Measurements from ENCODE around the gene SULT1C4.
"Not testable (repeated sequence)": the region's sequence is repeated elsewhere in the genome, so short reads cannot be mapped to it uniquely, and the experiment has no call there.

The SULT1C4 gene

DNA sequence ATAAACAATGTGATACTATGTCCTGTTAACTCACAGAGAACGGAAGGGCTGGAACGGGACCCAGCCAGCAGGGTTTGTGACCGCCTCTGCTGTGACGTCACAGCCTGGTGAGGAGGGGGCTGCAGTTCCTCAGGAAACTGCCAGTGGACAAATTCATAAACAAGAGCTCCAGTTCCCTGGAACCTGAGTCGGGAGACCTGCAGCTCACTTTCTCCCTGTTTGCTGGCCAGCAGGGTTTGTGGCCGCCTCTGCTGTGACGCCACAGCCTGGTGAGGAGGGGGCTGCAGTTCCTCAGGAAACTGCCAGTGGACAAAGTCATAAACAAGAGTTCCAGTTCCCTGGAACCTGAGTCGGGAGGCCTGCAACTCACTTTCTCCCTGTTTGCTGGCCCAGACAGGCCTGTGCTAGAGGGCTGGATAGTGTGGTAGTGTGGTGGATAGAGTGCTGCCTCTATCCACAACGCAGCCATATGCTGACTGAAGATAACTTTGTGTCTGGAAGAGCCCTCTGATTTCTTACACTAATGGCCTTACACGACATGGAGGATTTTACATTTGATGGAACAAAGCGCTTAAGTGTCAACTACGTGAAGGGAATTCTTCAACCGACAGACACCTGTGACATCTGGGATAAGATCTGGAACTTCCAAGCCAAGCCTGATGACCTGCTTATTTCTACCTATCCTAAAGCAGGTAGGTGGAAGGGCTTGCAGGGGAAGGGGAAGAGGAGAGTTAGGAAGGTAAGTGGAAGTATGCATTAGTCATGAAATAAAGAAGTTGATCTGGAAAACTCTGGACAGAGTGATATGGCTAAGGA lies at the start of gene SULT1C4:
SULT1C4 (plus strand) TSS at position 140 of the 816 bp plus-strand sequence; CDS start at position 524, 384 bp downstream.
- no peak for DNase-seq

DNA sequence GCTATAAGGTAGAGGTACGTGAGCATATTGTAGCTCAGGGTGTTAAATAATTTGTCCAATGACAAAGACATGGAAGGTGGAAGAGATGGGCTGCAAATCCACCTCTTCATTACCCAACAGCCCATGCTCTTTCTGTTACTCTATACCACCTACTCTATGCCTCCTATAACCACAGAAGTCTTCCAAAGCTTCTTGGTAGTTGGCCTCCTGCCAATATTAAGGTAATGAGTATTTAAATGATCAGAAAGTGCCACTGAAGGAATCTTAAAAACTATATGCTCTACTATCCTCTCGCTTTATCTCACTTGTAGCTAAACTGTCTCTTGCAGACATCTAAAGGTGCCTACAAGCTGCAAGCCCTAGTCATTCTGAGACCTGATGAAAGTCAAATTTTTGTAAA lies 48.0 kb upstream of the SULT1C4 start:
- no peak for DNase-seq

DNA sequence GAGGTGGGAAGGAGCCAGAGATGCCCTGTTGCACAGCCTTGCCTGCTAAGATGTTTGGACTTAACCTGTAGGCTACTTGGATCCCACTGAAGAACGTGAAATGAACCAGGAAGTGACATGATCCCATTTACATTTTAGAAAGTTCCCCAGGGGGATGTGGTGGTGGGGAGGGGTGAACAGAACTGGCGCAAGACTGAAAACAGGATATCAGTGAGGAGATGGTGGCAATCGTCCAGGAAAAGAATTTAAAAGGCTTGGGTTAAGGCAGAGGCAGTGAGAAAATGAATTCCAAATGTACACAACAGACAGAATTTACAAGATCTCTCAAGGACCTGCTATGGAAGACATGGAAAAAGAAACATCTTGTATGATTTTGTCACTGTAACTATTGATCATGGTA lies 46.8 kb upstream of the SULT1C4 start:
- DNase-seq = no peak

DNA sequence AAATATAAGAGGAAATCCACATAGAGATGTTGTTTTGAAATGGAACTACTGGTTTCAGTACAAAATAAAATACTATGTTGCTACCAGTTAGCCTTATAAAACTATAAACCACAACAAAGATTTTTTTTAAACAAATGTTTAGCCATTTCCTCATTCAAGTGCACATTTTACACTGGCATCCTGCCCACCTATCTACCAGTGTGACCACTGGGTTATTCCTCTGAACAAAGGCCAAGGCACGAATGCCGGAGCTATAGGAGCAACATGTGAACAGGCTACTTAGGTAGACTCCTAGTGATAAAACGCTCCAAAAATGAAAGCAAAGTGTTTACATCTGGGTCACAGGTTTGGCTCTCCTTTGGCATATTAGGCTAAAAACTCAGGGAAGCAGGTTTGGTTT lies 31.8 kb upstream of the SULT1C4 start:
- DNase-seq = no peak

DNA sequence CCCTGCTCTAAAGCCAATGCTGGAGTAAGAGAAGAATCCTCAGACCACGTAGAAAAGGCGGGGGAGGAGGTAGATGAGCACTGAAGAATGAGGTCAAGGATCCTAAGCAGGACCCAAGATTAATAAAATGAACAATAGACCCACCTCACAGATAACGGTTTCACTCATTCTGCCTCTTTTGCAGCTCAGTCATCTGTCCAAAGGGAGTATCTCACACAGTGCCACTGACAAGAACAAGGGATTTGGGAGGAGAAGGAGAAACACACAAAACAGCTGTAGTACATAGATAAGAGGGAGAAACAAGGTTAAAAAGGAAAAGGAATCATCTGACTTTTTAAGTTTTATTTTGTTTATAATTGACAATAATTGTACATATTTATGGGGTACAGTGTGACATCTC lies 30.9 kb upstream of the SULT1C4 start:
- no peak for DNase-seq

DNA sequence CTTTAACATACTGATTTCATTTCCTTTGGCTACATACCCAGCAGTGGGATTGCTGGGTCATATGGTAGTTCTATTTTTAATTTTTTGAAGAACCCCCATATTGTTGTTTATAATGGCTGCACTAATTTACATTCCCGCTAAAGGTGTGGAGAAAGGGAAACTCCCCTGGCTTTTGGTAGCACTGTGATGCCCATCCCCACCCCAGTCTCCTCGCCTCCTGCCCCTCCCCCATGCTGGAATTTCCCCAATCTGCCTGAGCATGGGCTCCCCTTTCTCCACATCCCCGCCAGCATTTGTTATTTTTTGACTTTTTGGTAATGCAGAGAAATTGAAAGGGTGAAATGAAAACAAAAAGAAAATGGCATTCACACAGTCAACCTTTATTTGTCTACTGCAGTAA lies 30.0 kb upstream of the SULT1C4 start:
- no peak for DNase-seq

DNA sequence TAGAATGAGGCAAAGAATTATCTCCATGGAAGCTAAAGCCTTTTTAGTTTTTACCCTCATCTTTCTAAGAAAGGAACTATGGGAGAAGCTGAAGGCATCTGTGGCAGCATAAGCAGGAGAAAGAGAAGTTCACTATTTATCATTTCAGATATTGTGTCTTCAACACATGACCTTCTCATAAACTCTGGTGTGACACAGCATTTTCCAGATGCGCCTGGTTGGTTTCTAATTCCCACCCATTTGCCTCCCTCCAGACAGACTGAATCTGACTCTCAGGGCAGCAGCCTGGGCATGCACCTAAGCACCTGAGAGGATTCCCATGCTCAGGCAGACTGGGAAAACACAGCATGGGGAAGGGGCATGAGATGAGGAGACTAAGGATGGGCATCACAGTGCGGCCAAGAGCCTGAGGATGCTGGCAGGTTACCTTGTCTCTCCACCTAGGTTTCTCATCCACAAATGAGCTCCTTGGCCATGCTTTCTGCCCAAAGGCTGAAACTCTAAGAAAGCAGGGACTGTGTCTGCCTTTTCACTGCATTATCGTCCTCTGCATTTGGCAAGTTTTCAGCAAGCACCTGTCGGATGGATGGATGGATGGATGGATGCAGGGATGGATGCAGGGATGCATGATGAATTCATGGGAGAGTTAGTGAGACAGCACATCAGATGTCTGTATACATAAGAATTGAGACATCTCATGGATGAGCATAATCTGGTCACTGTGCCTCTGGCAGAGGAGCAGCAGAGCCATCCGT lies 28.8 kb upstream of the SULT1C4 start:
- DNase-seq = no peak

DNA sequence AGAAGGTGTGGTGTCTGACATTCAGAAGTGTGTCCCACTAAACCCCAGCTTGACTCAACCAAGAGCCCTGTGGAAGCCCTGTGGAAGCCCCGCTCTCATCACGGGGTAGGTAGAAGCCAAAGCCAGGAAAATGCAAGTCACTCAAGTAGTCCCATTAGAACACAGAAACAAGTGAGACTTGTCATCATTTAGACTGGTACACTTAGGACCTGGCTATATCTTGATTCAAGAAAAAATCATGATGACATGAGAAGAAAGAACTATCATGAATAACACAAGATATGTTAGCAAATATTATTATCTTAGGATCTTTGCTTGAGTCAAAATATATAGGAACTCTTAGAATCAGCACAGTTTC lies 28.2 kb upstream of the SULT1C4 start:
- DNase-seq = no peak

DNA sequence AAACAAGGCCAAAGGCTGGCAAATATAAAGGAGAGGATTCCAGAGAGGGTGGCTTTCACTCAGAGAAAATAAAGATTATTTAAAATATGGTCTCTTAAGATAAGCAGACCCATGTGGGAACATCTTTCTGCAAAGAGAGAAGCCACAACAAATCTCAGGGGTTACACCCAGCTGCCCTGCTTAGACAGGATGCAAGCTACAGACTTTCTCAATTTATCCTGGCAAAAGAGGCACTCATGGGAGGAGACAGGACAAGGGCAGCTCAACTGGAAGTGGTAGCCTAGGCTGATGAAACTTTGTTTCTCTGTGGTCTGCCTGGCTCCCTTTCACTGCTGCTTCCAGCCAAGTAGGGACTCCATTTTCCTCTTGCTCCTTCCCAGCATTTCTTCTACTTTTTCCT lies 25.9 kb upstream of the SULT1C4 start:
- DNase-seq = no peak

DNA sequence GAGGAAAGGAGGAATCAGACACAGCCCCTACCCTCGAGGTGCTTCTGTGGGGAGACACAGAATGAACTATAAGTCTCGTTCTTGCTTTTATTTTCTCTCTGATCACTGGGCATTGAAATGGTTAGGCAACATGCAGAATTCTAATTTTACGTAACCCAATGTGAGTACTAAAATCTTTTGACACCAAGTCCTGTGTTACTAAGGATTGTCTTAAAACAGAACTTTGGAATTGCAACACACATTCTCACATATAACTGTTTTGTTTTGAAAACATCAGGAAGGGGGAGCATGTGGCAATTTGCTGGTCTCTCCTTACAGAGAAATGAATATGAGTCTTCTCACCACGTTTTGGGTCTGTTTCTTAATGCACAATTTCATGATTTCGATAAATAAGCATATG lies 23.6 kb upstream of the SULT1C4 start:
- no peak for DNase-seq

DNA sequence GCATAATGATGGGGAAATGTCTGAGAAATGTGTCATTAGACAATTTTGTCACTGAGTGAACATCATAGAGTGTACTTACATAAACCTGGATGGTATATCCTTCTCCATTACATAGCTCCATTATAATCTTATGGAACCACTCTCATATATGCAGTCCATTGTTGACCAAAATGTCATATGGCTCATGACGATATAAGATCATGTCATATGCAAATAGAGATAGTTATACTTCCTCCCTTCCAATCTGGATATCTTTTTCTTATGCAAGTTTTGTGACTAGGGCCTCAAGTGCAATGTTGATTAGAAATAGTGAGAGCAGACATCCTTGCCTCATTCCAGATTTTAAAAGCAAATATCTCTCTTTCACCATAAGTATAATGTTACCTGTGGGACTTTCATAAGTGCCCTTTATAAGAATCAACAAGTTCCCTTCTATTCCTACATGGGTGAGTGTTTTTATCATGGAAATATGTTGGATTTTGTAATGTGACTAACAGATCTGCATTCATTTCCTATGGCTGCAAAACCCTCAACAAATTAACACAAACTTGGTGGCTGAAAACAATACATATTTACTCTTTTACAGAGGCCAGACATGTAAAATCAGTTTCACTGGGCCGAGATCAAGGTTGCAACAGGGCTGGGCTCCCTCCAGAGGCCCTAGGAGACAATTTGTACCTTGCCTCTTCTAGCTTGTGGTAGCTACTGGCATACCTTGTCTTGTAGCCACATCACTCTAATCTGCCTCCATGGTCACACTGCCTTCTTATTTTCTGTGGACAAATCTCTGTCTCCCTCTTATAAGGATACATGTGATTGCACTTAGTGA lies 21.6 kb upstream of the SULT1C4 start:
- no peak for DNase-seq

DNA sequence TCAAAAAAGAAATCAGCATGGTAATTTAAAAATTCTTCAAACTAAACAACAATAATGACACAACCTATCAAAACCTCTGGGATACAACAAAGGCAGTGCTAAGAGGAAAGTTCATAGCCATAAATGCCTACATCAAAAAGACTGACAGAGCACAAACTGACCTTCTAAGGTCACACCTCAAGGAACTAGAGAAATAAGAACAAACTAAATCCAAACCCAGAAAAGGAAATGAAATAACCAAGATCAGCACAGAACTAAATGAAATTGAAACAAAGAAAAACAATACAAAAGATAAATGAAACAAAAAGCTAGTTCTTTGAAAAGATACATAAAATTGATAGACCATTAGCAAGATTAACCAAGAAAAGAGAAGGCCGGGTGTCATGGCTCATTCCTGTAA lies 18.4 kb upstream of the SULT1C4 start:
- not testable (repeated sequence) for DNase-seq

DNA sequence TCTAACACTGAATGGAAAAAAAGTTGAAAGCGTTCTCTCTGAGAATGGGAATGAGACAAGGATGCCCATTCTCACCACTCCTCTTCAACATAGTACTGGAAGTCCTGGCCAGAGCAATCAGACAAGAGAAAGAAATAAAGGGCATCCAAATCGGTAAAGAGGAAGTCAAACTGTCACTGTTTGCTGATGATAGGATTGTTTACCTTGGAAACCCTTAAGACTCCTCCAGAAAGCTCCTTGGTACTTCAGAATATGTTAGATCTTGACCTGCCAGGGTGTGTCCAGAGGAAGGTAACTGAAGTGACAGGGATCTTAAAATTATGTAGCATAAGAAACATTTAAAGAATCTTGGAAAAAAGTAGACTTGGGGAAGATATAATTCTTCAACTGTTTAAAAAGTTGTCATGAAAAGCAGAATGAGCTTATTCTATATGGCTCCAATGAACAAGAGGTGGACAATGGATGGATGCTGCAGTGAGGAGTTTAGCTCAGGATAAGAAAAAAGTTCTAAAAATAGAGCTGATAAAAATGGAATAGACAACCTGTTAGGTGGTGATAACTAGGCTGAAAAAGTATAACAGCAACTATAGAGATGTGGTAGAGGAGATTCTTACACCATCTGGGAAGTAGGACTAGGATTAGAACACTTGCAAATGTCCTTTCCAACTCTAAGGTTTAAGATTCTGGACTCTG lies 16.8 kb upstream of the SULT1C4 start:
- no peak for DNase-seq

DNA sequence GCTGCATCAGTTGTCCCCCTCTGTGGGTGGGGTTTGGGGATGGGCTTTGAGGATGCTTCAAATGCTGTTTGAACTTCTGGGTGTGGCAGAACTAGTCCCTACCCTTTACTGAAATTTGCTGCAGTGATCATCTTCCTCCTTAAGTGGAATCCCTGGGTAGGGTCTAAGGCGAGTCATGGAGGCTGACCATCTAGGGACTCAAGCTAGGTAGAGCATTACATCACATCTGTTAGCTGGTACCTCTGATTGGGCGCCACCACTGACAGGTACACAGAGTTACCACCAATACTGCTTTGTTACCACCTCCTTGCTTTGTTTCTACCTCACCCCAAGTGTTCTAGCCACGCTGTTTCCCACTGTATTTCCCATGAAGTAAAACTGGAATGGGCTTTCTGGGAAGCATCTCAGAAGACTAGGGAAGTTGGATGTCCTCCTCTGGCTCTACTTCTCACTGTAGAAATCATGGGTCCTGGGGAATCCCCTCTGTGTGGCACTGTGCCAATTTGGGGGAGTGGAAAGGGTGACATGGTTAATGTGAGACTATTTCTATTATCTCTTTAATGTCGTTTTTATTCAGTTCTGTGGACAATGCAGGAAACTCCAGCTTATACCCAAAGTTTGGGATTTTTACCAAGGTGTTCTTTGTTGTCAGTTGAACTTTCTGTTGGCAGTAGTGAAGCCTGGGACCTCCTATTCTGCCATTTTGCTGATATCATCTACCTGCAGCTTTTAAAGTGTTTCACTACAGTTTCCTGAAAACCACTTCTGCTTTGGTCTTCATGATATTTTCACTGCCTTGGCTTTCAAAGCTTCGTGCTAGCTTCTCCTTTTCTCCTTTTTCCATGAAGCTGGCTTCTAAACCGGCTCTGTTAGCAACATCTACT lies 14.5 kb upstream of the SULT1C4 start:
- no peak for DNase-seq

DNA sequence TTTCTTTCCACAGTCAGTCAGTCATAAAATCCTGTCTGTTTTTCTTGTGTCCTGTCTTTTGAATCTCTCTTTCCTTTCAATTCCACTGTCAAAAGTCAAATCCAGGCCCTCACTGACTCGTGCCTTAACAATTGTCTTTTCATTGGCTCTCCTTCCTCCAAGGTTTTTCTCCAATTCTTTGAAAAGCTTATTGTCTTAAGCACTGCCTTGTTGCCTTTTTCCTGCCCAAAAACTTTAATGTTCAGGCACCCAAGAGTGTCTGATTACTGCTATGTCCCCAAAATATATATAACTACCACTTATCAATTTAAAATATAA lies 13.9 kb upstream of the SULT1C4 start:
- DNase-seq = no peak

DNA sequence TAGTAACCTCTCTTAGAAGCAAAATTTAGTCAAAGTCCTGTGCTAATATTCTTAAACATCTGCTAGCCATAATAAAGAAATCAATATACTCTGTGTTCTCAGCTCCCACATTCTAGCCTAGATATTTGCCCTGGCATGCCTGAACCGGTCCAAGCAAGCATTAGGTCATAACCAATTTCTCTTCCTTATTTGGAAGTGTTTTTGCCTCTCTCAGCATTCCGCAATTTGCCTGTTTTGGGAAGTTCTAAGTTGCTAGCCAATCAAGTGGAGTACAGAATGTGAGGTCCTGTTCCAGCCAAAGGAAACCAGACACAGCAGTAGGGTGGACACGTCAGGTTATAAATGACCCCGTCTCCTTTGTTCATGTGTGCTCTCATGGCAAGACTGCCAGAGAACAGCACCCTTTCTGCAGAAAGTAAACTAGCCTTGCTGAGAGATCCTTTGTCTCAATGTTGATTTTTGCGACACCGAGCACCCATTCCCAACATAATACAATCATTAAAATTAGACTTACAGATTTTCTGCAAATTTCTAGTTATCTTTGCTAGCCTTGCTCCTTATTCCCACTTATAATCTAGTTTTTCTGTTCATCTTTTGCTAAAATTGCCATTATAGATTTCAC lies 13.0 kb upstream of the SULT1C4 start:
- DNase-seq = no peak

DNA sequence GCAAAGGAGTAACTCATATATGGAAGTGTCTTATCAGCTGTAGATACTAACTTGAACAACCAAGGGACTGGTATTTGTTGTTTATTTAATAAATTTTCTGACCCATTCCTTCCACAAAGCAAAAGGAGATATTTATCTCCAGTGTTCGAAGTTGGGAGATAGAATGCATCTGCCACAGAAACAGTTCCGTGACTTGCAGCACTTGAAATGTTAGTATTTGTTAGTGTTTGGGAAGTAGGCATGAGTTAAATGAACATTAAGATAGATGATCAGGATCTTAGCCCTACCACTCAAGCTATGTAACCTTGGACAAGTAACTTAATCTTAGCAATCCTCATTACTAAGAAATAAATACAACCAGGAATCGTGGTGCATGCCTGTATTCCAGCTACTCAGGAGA lies 12.1 kb upstream of the SULT1C4 start:
- DNase-seq = no peak

DNA sequence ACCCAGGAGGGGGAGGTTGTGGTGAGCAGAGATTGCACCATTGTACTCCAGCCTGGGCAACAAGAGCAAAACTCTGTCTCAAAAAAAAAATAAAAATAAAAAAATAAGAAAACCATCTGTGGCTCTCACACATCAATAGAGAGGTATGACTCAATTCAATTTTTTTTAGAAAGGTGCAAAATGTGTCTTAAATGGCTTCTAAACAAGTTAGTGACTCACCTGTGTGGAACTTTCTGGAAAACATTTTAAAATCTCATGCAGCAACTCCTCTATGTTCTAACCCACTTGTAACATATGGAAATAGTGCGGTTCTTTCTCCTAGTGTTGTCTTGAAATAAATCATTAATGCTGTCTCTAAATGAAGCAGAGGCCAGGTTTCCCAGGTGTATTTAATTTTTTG lies 10.7 kb upstream of the SULT1C4 start:
- no peak for DNase-seq

DNA sequence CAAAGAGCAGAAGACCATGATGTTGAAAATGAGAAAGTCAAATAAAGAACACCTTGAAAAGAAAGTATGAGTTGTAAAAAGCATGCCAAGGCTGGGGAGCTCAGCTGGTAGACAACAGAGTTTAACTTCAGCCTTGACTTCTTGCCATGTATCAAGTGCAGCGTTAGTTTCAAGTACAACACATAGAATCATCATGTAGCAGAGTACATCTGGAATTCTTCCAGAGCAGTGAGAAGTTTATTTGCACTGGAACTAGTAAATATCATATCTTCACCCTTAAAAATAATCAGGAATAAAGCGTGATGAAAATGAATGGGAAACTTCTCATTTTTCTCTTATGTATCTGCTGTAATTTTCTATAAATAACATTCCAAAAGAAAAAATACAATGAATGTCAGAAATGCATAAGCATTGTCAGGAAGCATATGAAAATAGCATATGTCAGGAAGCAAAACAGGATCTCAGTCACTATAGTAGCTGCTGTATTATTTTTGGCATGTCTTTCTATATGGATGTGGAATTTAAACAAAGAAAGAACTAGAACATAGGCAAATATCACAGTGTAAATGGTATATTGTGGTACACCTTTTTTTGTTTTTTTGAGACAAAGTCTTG lies 10.1 kb upstream of the SULT1C4 start:
- DNase-seq = no peak

DNA sequence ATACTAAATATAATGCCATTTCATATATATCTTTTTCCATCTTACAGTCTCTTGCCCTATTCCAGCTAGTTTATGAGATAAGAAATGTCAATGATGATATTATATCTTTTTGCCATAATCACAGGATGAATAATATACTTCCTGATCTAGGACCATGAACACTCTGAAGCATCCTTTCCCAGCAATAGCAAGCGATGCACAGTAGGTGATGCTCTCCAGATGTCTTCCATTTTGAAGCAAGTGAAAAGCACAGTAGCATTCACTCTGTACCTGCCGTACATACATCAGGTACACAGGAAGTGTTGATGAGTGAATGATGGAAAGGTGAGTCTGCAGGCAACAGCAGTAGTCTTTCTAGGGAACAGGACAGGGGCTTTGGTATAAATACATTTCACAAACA lies 8.6 kb upstream of the SULT1C4 start:
- no peak for DNase-seq

DNA sequence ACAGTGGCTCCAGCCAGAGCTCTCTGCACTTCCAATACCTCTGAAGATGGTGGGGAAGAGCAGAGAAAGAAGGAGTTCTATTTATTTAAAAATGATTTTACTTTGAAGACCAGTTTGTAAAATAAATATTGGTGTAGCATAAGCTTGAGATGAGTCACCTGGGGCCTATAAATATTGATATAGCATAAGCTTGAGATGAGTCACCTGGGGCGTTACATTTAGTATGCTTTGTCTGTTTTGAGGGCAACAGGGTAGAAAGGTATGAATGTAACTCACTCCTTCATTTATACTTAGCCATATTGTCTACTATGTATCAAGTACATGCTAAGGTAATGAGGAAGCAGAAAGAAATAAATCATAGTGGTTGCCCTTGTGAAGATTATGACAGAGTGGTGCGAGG lies 7.7 kb upstream of the SULT1C4 start:
- DNase-seq = no peak
